Suprapubic skin (tissue), 3 donors: ENCODE results near the gene PLCL2.
"Not testable (repeated sequence)": the region's sequence is repeated elsewhere in the genome, so short reads cannot be mapped to it uniquely, and the experiment has no call there.

Experiments used
- CTCF ChIP-seq, 2 donors: fragments of 200-600 bp in 1 of 2; fragments of 450-650 bp in 1 of 2; sonication (generic) in 1 of 2; IDR thresholded peaks; one replicate each; pipeline ENCODE4 v1.5.1; 2016 to 2019; ENCODE audit warnings: antibody characterized with exemption in 2 of 2, mild to moderate bottlenecking in 1 of 2, moderate library complexity in 1 of 2
- EP300 ChIP-seq: sonication (generic); formaldehyde crosslinking; IDR thresholded peaks from one replicate; pipeline ENCODE4 v1.6.1; 2017; ENCODE audit warnings: antibody characterized with exemption
- POLR2A ChIP-seq, 2 donors: fragments of 450-650 bp; IDR thresholded peaks; one replicate each; pipeline ENCODE4 v1.6.1; 2017; ENCODE audit warnings: antibody characterized with exemption in 2 of 2, mild to moderate bottlenecking in 2 of 2, moderate library complexity in 2 of 2

GRCh38 chr3:16980526-16980925 is 95.8 kb downstream of the PLCL2 start:
- not testable (repeated sequence) for TF ChIP-seq CTCF (IDR thresholded peaks at IDR 0.05); POLR2A (IDR thresholded peaks at IDR 0.05); EP300
